ENCODE measurements around the gene WFDC8. TPM values are rescaled to one million over a fixed set of nuclear protein-coding genes. Genes with fewer than 3 reads are reported as not detected.

WFDC8 gene
- not detected for total RNA-seq

DNA sequence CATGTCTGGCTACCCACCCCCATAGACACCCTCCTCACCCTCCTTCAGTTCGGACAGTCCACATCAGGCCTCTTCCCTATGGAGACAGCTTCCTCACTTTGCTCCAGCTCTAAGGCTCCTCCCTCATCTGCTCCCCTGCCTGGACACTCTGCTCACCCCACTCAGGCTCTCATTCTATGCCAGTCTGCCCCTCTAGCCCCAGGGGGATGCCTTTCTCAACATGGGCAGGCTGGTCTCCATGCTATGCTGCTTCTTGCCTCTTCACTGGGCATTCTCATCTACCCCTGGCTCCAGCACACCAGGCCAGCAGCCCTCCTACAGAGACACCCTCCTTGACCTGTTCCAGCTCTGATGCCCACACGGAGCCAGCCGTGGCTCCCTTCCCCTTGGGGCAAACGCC, at the start of gene WFDC8:
WFDC8 (minus strand) TSS at position 101 of the 400 bp plus-strand sequence; CDS start at position 64, 37 bp downstream.
- TF ChIP-seq, protein P1, sequence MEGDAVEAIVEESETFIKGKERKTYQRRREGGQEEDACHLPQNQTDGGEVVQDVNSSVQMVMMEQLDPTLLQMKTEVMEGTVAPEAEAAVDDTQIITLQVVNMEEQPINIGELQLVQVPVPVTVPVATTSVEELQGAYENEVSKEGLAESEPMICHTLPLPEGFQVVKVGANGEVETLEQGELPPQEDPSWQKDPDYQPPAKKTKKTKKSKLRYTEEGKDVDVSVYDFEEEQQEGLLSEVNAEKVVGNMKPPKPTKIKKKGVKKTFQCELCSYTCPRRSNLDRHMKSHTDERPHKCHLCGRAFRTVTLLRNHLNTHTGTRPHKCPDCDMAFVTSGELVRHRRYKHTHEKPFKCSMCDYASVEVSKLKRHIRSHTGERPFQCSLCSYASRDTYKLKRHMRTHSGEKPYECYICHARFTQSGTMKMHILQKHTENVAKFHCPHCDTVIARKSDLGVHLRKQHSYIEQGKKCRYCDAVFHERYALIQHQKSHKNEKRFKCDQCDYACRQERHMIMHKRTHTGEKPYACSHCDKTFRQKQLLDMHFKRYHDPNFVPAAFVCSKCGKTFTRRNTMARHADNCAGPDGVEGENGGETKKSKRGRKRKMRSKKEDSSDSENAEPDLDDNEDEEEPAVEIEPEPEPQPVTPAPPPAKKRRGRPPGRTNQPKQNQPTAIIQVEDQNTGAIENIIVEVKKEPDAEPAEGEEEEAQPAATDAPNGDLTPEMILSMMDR (IDR thresholded peaks at IDR 0.05; ENCODE audit: low read depth): no peak

DNA sequence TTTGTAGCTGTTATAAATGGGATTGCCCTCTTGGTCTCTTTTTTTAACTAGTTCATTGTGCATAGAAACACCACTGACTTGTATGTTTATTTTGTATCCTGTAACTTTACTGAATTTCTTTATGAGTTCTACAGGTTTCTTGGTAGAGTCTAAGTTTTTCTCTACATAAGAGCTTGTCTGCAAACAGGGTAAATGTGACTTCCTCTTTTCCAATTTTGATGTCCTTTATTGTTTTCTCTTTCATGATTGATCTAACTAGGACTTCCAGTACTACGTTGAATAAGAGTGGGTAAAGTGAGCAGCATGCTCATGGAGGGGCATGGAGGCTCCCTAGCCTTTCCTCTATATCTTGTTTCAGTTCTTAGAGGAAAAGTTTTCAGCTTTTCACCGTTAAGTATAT, 47.5 kb upstream of the WFDC8 start:
- TF ChIP-seq, protein P1 (IDR thresholded peaks at IDR 0.05; ENCODE audit: low read depth): no peak

DNA sequence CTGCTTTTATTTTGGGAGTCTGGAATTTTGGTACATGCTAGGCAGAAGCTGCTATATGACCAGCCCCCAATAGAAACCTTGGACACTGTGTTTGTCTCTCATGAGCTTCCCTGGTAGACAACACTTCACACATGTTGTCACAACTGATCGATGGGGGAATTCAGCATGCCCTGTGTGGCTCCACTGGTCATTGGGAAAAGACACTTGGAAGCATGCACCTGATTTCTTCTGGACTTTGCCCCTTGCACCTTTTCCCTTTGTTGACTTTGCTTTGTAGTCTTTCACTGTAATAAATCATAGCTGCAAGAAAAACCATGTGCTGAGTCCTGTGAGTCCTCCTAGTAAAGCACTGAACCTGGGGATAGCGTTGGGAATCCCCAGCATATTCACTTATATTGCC, 42.5 kb upstream of the WFDC8 start:
- TF ChIP-seq, protein P1 (IDR thresholded peaks at IDR 0.05; ENCODE audit: low read depth): no peak

DNA sequence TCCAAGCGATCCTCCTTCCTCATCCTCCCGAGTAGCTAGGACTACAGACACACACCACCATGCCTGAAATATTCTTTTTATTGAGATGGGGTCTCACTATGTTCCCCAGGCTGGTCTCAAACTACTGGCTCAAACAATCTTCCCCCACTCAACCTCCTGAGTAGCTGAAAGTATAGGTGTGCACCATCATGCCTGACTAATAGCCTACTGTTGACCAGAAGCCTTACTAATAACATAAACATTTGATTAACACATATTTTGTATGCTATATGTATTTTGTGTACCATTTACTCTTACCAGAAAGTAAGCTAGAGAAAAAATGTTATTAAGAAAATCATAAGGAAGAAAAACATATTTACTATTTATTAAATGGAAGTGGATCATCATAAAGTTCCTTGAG, 38.5 kb upstream of the WFDC8 start:
- TF ChIP-seq, protein P1 (IDR thresholded peaks at IDR 0.05; ENCODE audit: low read depth): no peak

DNA sequence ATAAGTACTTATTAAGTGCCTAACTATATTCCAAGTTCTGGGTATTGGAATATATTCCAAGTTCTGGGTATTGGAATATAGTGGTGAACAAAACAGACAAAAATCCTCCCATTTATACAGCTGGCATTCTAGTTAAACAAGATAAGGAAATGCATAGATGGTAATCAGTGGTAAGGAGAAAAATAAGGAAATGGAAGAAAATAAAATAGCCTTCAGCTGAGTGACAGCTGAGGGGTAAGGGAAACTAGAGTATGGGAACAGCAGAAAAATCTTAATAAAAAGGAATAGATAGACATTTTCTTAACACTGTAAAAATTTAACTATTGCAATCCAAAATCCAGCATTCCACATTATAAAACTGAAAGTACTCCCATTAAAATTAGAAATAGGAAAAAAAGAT, 33.2 kb upstream of the WFDC8 start:
- TF ChIP-seq, protein P1 (IDR thresholded peaks at IDR 0.05; ENCODE audit: low read depth): no peak

DNA sequence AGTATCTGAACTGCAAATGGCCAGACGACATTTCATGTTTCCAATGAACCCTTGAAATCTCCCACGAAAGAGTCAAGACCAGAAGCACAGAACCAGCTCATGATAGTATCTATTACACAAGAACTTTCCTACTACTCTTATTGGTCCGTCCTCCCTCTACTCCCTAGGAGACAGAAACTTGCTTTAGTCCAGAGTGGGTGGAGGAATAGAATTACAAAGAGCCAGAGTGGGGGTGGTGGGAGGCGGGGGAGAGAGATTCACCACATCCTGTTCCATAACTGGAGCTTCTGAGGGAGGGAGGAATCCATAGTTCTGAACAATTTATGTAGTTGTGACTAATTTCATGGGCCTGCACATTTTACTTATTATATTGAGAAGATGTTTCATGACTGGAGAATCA, 32.0 kb upstream of the WFDC8 start:
- TF ChIP-seq, protein P1 (IDR thresholded peaks at IDR 0.05; ENCODE audit: low read depth): no peak

DNA sequence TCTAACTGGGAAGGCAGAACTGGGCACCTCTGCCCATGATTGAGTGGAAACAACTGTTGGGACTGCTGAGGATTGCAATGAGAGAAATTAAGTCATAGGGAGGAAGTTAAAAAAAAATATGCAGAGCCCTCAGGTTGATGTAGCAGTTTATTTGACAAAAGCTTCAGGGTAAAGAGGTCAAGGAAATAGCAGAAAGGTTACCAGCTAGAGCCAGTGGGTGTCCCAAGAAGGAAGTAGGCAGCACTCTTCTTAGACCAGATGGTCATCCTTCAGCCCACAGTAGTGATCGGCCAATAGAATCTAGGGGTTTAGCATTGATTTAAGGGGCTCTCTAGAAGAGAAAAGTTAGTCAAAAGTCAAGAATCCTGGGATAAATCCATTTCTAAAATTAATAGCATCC, 28.7 kb upstream of the WFDC8 start:
- TF ChIP-seq, protein P1 (IDR thresholded peaks at IDR 0.05; ENCODE audit: low read depth): no peak

All from subcutaneous adipose tissue (tissue), 4 donors.